Left lung (tissue), 10 donors: ENCODE measurements around the gene OPN4. TPM values are rescaled to one million over a fixed set of nuclear protein-coding genes. Genes with fewer than 3 reads are reported as not detected.

Experiments
- ATAC-seq: fragments of 200-7000 bp; cut with Tn5 transposase; one replicate; pipeline ENCODE4 v1.9.1; 2020; ENCODE audit warnings: moderate library complexity
- DNase-seq, 4 donors: peaks; one replicate each; pipeline ENCODE4 v3.0.0-alpha.2; 2013 to 2020
- H3K27ac ChIP-seq, 2 donors: fragments of 200-600 bp; sonication (generic) in 1 of 2; one replicate each; pipeline versions ENCODE4 v1.5.0 to v1.8.0; 2020 to 2021
- H3K27me3 ChIP-seq, 2 donors: fragments of 200-600 bp; sonication (generic) in 1 of 2; one replicate each; pipeline versions ENCODE4 v1.5.0 to v1.8.0; 2020 to 2021
- H3K36me3 ChIP-seq, 2 donors: fragments of 200-600 bp; sonication (generic) in 1 of 2; one replicate each; pipeline versions ENCODE4 v1.5.0 to v1.8.0; 2020 to 2021
- H3K4me1 ChIP-seq, 2 donors: fragments of 200-600 bp; one replicate each; pipeline ENCODE4 v1.8.0; 2021
- H3K4me3 ChIP-seq, 2 donors: fragments of 200-600 bp; sonication (generic) in 1 of 2; one replicate each; pipeline versions ENCODE4 v1.5.0 to v1.8.0; 2020 to 2021; ENCODE audit warnings: mild to moderate bottlenecking in 1 of 2
- H3K9me3 ChIP-seq, 2 donors: fragments of 200-600 bp; sonication (generic) in 1 of 2; one replicate each; pipeline versions ENCODE4 v1.5.0 to v1.8.0; 2020 to 2021
- CTCF ChIP-seq, 2 donors: fragments of 200-600 bp; sonication (generic) in 1 of 2; IDR thresholded peaks; one replicate each; pipeline versions ENCODE4 v1.5.0 to v1.8.0; 2021; ENCODE audit warnings: antibody characterized with exemption in 2 of 2
- intact Hi-C, 2 donors: fragments of 100-400 bp; cut with DNase I; formaldehyde crosslinking; loops; one replicate each; pipeline versions ENCODE4 v1.11.2 to v1.14.2; 2022
- polyA plus RNA-seq, 6 donors: library from polyadenylated mRNA; unstranded; fragments of 120-200 nt; gene quantifications; one replicate each; pipeline ENCODE4 v1.2.1, GENCODE V29; 2013; ENCODE audit not compliant: insufficient read length in 6 of 6
- total RNA-seq, 2 donors: library from RNA; stranded (reverse); fragmentation: NEBNext Ultra II Directional; extraction: Animal tissue kit (Norgen Biotek cat#: 25700); gene quantifications; one replicate each; pipeline ENCODE4 v1.2.1, GENCODE V29; 2021
- donor health status: DM: no; HTN: yes; CAD: no.
- donor health status: DM: no; HTN: no; CAD: no.

Gene OPN4
- total and polyA plus RNA-seq, 8 donors: not detected

GRCh38 chr10:86705139-86705538, 50.8 kb downstream of the OPN4 start:
- TF ChIP-seq CTCF (IDR thresholded peaks at IDR 0.05): no peak
- H3K27me3 ChIP-seq: peaks cover 0 to 12% of the 10 kb centered on the region in 2 donors
- H3K4me1 ChIP-seq: no peaks in the 10 kb centered on the region
- ATAC-seq: no peak
- DNase-seq: no peak
- intact Hi-C loops: no loop called here
- no peaks in the 10 kb centered on the region for H3K9me3 ChIP-seq
- H3K27ac ChIP-seq: no peak overlapping the region
- no peaks in the 10 kb centered on the region for H3K36me3 ChIP-seq
- no peak overlapping the region for H3K4me3 ChIP-seq

DNA sequence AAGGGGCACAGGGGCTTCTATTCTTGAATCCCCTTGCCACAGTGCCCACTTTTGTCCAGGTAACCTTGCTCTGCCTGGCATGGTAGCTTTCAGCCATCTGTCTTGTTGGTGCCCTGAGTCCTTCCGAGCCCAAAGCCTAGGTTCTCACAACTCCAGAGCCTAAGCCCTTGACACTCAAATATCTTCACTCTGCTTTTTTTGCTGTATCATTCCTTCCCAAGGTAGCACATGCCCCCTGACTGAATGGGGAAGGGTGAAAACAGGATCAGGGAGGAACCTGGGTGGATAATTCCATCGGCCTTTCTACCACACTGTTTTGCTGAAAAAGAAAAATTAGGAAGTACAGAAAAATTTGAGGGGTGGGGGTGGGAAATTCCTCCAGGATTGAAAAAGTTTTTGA, 51.6 kb downstream of the OPN4 start:
- Histone ChIP-seq H3K4me3 (no peak overlapping the region), H3K27me3 (peaks cover 0 to 20% of the 10 kb centered on the region in 2 donors), H3K36me3 (no peaks in the 10 kb centered on the region), H3K4me1 (peaks cover 0 to 3% of the 10 kb centered on the region in 2 donors), H3K27ac (no peak overlapping the region), H3K9me3 (no peaks in the 10 kb centered on the region)
- TF ChIP-seq CTCF (IDR thresholded peaks at IDR 0.05): no peak
- ATAC-seq: no peak
- no peak for DNase-seq
- intact Hi-C loops: no loop called here

DNA sequence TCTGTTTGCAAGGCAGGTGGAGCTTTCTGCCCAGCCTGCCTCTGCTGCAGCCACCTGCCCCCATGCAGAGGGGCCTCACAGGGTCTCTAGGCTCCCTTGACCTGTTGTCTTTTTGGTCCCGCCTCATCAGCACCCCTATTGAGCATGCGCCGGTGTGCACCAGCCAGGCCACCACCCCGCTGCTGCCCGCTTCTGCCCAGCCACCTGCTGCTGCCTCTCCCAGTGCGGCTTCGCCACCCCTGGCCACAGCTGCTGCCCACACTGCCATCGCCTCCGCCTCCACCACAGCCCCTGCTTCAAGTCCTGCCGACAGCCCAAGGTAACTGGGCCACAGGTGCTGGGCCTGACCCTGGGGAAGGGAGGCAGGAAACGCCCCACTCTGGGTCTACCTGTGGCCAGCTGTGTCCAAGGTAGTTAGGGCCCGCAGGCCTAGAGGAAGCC, 52.1 kb downstream of the OPN4 start:
- no peak for DNase-seq
- Histone ChIP-seq H3K4me1 (peaks cover 0 to 5% of the 10 kb centered on the region in 2 donors), H3K36me3 (no peaks in the 10 kb centered on the region), H3K27me3 (peaks cover 0 to 25% of the 10 kb centered on the region in 2 donors), H3K4me3 (no peak overlapping the region), H3K9me3 (no peaks in the 10 kb centered on the region), H3K27ac (no peak overlapping the region)
- intact Hi-C loops: no loop called here
- no peak for TF ChIP-seq CTCF (IDR thresholded peaks at IDR 0.05)
- no peak for ATAC-seq

- Histone ChIP-seq H3K27ac (no peak overlapping the region), H3K4me3 (no peak overlapping the region), H3K27me3 (peaks cover 0 to 28% of the 10 kb centered on the region in 2 donors), H3K36me3 (no peaks in the 10 kb centered on the region), H3K4me1 (peaks cover 2 to 5% of the 10 kb centered on the region in 2 donors), H3K9me3 (no peaks in the 10 kb centered on the region)
- TF ChIP-seq CTCF (IDR thresholded peaks at IDR 0.05): no peak
- no peak for ATAC-seq
- intact Hi-C loops: no loop called here
- no peak for DNase-seq
Measured at GRCh38 chr10:86706977-86707376, 52.6 kb downstream of the OPN4 start.

- H3K4me3 ChIP-seq: no peak overlapping the region
- no peak overlapping the region for H3K27ac ChIP-seq
- no peaks in the 10 kb centered on the region for H3K9me3 ChIP-seq
- no peak for DNase-seq
- no peak for ATAC-seq
- H3K4me1 ChIP-seq: peaks cover 5 to 8% of the 10 kb centered on the region in 2 donors
- peaks cover 0 to 33% of the 10 kb centered on the region in 2 donors for H3K27me3 ChIP-seq
- H3K36me3 ChIP-seq: no peaks in the 10 kb centered on the region
- no peak for TF ChIP-seq CTCF (IDR thresholded peaks at IDR 0.05)
- intact Hi-C loops: no loop called here
Measured at GRCh38 chr10:86707505-86707904, 53.2 kb downstream of the OPN4 start.
